GM21447 (cell line): ENCODE data around the gene HSBP1L1.

Source experiments
- ATAC-seq: cut with Tn5 transposase; IDR thresholded peaks from one replicate; pipeline ENCODE4 v1.9.1; 2021; ENCODE audit not compliant: unreplicated experiment

The HSBP1L1 gene

DNA sequence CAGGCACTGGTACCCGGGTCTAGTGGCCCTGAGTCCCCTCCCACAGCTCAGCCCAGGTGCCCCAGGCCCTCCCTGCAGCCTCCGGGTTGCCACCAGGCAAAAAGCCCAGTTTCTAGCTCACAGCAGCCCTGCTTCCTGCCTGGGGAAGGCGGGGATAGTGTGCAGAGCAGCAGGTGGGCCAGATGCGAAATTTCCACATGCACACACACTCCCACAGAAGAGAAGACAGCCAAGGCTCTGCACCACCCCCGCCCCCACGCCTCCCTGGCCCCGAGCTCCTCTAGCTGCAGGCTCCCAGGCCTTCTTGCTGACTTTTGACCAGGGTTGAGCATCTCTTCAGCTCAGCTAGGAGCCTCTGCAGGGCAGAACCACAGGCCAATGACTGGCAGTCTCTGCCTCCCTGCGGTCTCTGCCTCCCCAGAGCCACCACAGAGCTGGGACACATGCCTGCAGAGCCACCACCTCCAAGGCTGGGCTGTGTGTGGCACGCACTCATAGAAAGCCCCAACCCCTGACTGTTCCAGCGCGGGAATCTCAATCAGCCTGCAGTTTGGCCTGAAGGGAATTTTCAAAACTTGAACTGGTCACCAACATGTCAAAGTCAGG, 20.2 kb upstream of the HSBP1L1 start:
- ATAC-seq: no peak

DNA sequence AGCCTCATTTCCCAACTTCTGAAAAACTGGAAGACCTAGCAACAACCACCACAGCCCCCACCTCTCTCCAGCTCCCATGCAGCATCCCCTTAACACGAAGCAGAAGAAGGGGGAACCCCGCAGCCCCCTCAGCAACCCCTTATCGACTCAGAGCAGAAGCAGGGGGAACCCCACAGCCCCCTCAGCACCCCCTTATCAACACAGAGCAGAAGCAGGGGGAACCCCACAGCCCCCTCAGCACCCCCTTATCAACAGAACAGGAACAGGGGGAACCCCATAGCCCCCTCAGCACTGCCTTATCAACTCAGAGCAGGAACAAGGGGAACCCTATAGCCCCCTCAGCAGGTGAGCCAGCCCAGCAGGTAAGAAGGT, 19.7 kb upstream of the HSBP1L1 start:
- ATAC-seq: no peak

GRCh38 chr18:79945118-79946042, 19.1 kb upstream of the HSBP1L1 start:
- ATAC-seq: no peak

- ATAC-seq: no peak
Measured at GRCh38 chr18:79947054-79947755, 17.2 kb upstream of the HSBP1L1 start.

GRCh38 chr18:79947881-79948610, 16.4 kb upstream of the HSBP1L1 start:
- ATAC-seq: no peak

GRCh38 chr18:79948719-79949411, 15.6 kb upstream of the HSBP1L1 start:
- no peak for ATAC-seq

DNA sequence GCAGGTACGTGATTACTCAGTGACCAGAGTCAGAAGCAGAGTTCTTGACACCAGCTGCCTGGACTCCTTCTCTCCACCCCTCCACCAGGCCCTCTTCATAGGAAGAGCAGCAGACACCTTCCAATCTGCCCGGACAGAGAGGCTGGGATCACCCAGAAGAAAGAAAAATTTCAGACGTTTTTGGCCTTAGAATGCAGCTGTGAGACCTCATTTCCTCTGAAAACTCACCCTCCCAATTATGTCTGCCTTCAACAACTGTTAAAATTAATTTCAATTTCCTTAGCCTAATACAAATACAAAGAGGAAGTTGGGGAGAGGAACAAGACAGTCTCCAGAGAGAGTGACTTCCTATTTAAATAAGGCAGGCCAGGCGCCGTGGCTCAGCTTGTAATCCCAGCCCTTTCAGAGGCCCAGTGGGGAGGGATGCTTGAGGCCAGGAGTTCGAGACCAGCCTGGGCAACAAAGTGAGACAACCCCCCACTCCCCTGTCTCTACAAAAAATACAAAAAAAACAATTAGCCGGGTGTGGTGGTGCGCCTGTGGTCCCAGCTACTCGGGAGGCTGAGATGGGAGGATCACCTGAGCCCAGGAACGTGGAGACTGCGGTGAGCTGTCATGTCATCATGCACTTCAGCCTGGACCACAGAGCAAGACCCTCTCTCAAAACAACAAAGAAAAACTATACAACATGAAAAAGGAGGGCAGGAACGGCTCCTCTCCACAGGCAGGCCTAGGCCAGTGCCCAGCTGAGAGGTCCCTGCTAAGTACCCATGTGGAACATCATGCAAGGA, 14.6 kb upstream of the HSBP1L1 start:
- ATAC-seq: no peak

DNA sequence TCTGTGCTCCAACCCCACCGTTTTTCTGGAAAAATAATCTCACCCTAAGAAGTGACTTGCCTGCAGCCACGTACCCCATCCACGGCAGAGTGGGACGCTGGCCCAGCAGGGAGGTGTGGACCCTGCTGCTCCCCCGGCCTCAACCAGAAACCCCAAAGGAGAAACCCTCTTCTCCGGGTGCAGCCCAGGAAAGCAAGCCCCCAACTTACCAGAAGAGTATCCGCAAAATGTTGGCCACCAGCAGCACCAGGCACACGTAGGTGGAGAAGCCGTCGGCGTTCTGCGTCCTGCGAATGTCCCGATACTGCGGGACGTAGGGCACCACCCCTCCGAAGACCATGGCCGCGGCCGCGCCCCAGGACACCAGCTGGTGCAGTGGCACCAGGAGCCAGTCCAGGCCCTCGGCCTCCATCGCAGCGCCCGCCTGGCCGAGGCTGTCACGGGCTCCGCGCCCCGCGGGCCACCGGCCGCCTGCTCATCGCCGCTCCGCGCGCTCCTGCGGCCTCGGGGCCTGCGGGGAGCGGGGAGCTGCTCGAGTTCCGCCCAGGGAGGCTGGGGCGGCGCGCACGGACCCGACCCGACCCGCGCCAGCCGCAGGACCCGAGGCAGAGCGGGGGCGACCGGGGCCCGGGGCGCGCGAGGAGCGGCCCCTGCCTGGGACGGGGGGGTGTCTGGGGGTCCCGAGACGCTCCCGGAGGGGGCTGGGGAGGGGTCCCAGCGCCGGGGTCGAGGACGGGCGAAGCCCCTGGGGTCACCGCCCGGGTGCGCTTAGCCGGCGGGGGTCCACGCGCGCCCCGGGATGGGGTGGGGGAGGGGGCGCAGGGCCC, 13.7 kb upstream of the HSBP1L1 start:
- peak; percentile 30 for ATAC-seq

DNA sequence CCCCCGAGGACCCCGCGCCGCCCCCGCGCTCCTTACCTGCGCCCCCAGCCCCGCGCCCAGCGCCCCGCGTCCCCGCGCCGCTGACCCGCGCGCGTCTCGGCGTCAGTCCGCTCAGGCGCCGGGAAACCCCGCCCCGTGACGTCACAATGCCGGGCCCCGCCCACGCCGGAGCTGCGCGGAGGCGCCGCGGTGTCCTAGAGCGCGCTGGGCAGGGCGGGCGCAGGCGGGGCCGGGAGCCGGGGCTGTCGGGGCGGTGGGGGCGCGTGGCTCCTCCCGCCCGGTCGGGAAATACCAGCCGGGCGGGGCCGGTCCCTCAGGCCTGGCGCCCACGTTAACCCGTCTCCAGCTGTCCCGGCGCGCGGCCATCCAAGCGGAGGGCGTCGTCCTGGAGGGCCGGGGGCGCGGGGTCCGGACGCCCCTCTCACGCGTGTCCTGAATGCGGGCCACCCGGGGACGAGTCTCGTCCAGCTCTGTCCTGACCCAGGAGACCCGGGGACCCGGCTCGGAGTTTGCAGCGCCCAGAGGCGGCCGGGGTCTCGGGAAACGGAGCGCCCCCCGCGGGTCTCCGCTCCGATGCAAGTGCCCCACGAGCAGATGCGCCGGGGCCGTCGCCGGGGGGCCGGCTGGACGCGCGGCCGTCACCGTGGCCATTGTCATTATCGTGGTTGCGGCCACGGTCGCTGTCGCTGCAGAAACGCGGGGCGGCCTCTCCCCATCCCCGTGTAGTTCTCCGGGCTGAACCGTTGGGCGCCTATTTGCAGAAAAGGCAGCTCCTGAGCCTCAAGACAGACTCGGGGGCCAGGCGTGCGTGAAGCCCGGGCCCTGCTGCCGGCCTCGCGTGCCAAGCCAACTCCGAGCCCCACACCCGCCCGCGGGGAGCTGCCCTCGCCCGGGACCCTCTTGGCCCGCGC, 12.6 kb upstream of the HSBP1L1 start, which contains the start of gene SLC66A2:
Gene SLC66A2, minus strand, starts transcription at position 109 of the 911 bp plus-strand sequence. CDS start 727 bp downstream, outside the sequence.
- ATAC-seq: peak; percentile 57

GRCh38 chr18:79952456-79952995, 11.9 kb upstream of the HSBP1L1 start:
- no peak for ATAC-seq

DNA sequence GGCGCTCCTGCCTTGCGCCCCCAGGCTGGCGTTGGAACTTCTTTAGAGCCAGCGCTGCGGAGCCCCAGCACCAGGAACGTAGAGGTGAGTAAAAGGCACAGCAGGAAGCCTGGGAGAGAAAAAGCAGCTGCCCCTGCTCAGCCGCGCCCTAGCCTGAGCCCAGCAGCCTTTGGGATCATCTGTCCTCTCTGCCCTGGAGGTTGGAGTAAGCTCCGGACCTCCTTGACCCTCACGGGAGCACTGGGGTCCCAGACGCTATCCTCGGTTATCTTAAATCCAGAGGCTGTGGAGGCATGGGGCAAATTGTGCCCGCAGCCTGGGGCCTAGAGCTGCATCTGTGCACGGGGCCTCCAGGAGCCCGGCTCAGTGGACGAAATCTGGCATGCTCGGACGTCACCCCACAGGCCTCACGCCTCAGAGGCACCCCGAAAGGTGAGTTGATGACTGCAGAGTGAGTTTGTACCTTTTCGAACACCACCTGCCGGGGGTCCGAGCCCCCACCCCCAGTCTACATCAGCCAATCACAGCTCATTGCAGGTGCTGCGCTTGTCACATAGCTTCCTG, 11.4 kb upstream of the HSBP1L1 start:
- no peak for ATAC-seq

DNA sequence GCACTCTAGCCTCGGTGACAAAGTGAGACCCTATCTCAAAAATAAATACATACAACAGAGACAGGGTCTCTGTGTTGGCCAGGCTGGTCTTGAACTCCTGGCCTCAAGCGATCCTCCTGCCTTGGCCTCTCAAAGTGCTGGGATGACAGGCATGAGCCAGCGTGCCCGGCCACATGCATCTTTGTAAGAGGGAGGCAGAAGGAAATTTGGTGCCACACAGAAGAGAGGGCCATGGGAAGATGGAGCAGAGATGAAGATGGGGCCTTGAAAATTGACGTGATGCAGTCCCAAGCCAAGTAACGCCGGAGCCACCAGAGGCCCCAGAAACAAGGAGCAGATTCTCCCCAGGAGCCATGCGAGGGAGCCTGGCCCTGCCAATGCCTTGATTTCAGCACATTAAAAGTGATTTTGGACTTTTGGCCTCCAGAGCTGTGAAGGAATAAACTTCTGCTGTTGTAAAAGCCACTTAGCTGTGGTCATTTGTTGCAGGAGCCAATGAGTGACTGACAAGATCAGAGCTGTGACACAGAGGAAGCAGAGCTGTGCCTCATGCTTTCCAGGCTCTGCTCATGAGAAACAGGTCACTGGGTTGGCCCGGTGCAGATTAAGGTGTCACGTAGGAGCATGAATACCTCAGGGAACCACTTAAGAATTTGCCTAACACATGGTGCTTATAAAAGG, 10.3 kb upstream of the HSBP1L1 start:
- no peak for ATAC-seq

DNA sequence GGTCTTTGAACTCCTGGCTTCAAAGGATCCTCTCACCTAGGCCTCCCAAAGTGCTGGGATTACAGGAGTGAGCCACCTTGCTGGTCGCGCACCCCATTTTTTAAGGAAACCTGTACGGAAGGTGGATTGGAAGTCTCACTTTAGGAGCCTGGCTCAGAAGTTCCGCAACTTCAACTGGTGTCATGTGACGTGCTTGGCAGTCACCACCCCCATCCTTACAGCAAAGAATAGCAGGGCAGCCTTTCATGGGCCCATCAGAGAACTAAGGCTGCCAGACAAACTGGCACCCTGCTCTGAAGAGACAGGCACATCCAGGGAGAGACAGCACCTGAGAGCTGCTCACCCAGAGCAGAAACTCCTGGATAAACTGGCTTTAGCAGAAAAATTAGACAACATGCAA, 9.7 kb upstream of the HSBP1L1 start:
- no peak for ATAC-seq

GRCh38 chr18:79955302-79956075, 9.0 kb upstream of the HSBP1L1 start:
- no peak for ATAC-seq

GRCh38 chr18:79956276-79956675, 8.2 kb upstream of the HSBP1L1 start:
- ATAC-seq: no peak

GRCh38 chr18:79958981-79959380, 5.5 kb upstream of the HSBP1L1 start:
- no peak for ATAC-seq
